Esophagus muscularis mucosa (tissue), 4 donors: Measurements from ENCODE around the gene BCL2L13. TPM values are rescaled to one million over a fixed set of nuclear protein-coding genes. Genes with fewer than 3 reads are reported as not detected.

Experiments used
- DNase-seq: peaks from one replicate; pipeline ENCODE4 v3.0.0-alpha.2; 2017; ENCODE audit errors: extremely low spot score
- H3K27ac ChIP-seq, 4 donors: fragments of 200-600 bp; sonication (generic); replicated peaks in 1 of 4; 1 replicate in 3 of 4; 2 replicates in 1 of 4; pipeline ENCODE4 v1.5.1; 2016 to 2019; ENCODE audit warnings: mild to moderate bottlenecking in 1 of 4
- H3K27me3 ChIP-seq, 4 donors: fragments of 200-600 bp; sonication (generic); one replicate each; pipeline versions ENCODE4 v1.5.1 to v1.6.0; 2016 to 2019
- H3K36me3 ChIP-seq, 4 donors: fragments of 200-600 bp; sonication (generic); one replicate each; pipeline ENCODE4 v1.5.1; 2016 to 2019
- H3K4me1 ChIP-seq, 4 donors: fragments of 200-600 bp; sonication (generic); one replicate each; pipeline ENCODE4 v1.5.1; 2016 to 2019
- H3K4me3 ChIP-seq, 4 donors: fragments of 200-600 bp; sonication (generic); 1 replicate in 2 of 4; 2 replicates in 2 of 4; pipeline ENCODE4 v1.5.1; 2016 to 2019; ENCODE audit warnings: mild to moderate bottlenecking in 4 of 4, moderate library complexity in 1 of 4
- H3K9me3 ChIP-seq, 4 donors: fragments of 200-600 bp; sonication (generic); 1 replicate in 3 of 4; 2 replicates in 1 of 4; pipeline ENCODE4 v1.5.1; 2016 to 2019
- EP300 ChIP-seq: sonication (generic); formaldehyde crosslinking; IDR thresholded peaks from one replicate; pipeline ENCODE4 v1.6.1; 2017; ENCODE audit warnings: antibody characterized with exemption
- POLR2A ChIP-seq: fragments of 450-650 bp; IDR thresholded peaks from one replicate; pipeline ENCODE4 v1.6.1; 2017; ENCODE audit warnings: antibody characterized with exemption, moderate library complexity, mild to moderate bottlenecking, low read depth
- POLR2AphosphoS5 ChIP-seq, 2 donors: sonication (generic); formaldehyde crosslinking; IDR thresholded peaks; one replicate each; pipeline ENCODE4 v1.6.1; 2017; ENCODE audit warnings: antibody characterized with exemption in 2 of 2
- WGBS: methylation state at CpG from one replicate; pipeline ENCODE4 v1.1.5; 2018; 5-methylcytosine and 5-hydroxymethylcytosine counted together
- intact Hi-C: fragments of 100-400 bp; cut with DNase I; formaldehyde crosslinking; loops from one replicate; pipeline ENCODE4 v1.15.1; 2023
- total RNA-seq, 4 donors: library from RNA; depleted of rRNA; stranded (reverse); fragments of >200 nt; gene quantifications; one replicate each; pipeline versions ENCODE4 v1.1.0 to v1.2.1, GENCODE V29; 2016
- TF ChIP-seq, protein P1 (sequence below), 3 experiments: fragments of 200-600 bp in 2 of 3; fragments of 450-650 bp in 1 of 3; sonication (generic) in 2 of 3; IDR thresholded peaks; one replicate each; pipeline ENCODE4 v1.5.1; 2017 to 2019; ENCODE audit warnings: antibody characterized with exemption in 3 of 3, mild to moderate bottlenecking in 2 of 3, moderate library complexity in 1 of 3

BCL2L13 gene
- total RNA-seq, 4 donors from 2014 or later, result 102 to 199 (median 133) TPM

DNA sequence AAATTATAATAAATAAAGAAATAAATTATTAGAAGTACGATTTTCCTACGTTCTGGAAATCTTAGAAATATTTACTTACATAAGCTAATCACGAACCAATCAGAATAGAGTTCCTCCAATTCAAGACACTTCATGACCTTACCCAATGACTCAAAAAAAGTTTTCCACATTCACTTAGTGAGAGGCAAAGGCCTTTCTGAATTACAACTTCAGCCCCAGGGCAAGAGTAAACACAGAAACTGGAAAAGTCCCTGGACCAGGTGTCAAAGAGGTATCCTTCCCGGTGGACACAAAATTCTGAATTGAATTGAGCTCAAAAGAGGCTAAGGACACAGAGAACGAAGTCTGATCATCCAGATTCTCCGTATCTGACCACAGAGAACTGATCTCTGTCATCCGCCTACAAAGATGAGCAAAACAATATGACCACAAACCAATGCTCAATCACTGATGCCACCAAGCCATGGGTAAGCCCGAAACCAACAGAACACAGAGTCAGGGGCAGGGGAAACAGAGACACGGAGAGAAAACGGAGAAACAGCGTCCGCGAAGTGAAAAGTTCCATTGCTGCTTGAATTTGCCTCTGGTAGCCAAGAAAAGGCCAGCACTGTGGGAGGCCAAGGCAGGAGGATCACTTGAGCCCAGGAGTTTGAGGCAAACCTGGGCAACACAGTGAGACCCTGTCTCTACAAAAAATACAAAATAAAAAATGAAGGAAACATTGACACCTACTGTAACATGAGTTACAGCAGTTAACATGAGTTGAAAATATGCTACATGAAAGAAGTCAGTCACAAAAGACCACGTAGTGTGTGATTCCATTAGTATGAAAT is 128.9 kb downstream of the BCL2L13 start:
- Histone ChIP-seq H3K9me3 (no peaks in the 10 kb centered on the region), H3K27ac (no peak overlapping the region), H3K4me1 (peaks cover 0 to 12% (median 5%) of the 10 kb centered on the region in 4 donors), H3K27me3 (no peaks in the 10 kb centered on the region), H3K36me3 (no peaks in the 10 kb centered on the region), H3K4me3 (no peak overlapping the region)
- no peak for DNase-seq
- no peak for TF ChIP-seq EP300
- no peak for TF ChIP-seq POLR2AphosphoS5 (IDR thresholded peaks at IDR 0.05)
- TF ChIP-seq POLR2A, result no peak
- TF ChIP-seq, protein P1, sequence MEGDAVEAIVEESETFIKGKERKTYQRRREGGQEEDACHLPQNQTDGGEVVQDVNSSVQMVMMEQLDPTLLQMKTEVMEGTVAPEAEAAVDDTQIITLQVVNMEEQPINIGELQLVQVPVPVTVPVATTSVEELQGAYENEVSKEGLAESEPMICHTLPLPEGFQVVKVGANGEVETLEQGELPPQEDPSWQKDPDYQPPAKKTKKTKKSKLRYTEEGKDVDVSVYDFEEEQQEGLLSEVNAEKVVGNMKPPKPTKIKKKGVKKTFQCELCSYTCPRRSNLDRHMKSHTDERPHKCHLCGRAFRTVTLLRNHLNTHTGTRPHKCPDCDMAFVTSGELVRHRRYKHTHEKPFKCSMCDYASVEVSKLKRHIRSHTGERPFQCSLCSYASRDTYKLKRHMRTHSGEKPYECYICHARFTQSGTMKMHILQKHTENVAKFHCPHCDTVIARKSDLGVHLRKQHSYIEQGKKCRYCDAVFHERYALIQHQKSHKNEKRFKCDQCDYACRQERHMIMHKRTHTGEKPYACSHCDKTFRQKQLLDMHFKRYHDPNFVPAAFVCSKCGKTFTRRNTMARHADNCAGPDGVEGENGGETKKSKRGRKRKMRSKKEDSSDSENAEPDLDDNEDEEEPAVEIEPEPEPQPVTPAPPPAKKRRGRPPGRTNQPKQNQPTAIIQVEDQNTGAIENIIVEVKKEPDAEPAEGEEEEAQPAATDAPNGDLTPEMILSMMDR (IDR thresholded peaks at IDR 0.05), result no peak
- intact Hi-C loops, result no loop called here
- 89% methylated on average over 14 of the region's 14 CpGs for WGBS

DNA sequence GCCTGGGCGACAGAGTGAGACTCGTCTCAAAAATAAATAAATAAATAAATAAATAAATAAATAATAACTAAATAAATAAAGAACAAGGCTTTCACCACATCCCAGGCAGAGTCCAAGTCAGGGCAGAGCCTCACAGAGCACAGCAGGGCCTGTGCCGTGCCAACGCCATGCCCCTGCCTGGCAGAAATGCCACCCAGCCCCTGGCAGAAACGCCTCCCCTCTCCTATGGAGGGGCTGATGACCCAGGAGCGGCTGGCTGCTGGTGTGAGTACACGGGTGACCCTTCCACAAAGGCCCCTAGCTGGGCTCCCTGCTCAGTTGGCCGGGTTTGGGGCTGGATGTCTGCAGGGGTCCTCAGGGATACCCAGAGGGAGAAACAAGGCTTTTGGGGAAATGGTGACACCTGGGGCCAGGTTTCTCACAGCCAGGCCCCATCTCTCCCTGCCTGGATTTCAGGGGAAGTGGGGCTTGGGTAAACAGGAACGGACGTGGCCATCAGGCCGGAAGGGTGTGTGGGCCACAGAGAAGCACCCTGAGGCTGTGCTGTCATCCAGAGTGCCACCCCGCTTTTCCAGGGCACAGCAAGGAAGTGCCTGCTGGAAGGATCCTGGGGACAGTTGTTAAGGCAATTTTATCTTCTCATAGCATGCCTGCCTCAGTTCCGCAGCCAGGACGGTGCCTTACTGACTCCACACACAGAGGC is 130.6 kb downstream of the BCL2L13 start:
- H3K27ac ChIP-seq, result no peak overlapping the region
- H3K9me3 ChIP-seq, result no peaks in the 10 kb centered on the region
- no peaks in the 10 kb centered on the region for H3K36me3 ChIP-seq
- intact Hi-C loops, result no loop called here
- no peaks in the 10 kb centered on the region for H3K27me3 ChIP-seq
- no peak overlapping the region for H3K4me3 ChIP-seq
- 89% methylated on average over 12 of the region's 14 CpGs for WGBS
- TF ChIP-seq EP300 (no peak), POLR2AphosphoS5 (IDR thresholded peaks at IDR 0.05) (no peak), POLR2A (no peak)
- TF ChIP-seq, protein P1 (IDR thresholded peaks at IDR 0.05), result no peak
- peaks cover 10 to 27% (median 21%) of the 10 kb centered on the region in 4 donors for H3K4me1 ChIP-seq
- no peak for DNase-seq

DNA sequence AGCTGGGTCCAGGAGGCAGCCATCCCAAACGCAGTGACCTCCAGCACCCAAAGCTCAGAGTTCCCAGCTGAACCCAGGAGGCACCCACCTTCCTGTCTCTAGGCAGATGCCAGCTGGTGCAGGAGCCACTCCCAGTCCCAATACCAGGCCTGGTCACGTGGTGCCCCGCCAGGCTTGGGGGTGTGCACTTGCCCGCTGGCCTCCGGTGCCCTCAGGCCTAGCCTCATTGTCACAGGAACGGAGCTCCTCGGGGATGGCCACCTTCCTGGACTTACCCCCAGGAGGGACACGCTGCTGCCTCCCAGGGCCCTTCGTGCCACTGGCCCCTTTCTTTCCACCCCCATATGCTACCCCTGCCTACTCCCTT is 131.1 kb downstream of the BCL2L13 start:
- no peak for TF ChIP-seq EP300
- TF ChIP-seq POLR2AphosphoS5 (IDR thresholded peaks at IDR 0.05), result no peak
- TF ChIP-seq POLR2A, result no peak
- TF ChIP-seq, protein P1 (IDR thresholded peaks at IDR 0.05), result no peak
- no peak for DNase-seq
- peaks cover 10 to 29% (median 24%) of the 10 kb centered on the region in 4 donors for H3K4me1 ChIP-seq
- WGBS, result 94% methylated on average over 6 of the region's 9 CpGs
- no peaks in the 10 kb centered on the region for H3K36me3 ChIP-seq
- intact Hi-C loops, result no loop called here
- H3K27ac ChIP-seq, result no peak overlapping the region
- no peak overlapping the region for H3K4me3 ChIP-seq
- no peaks in the 10 kb centered on the region for H3K27me3 ChIP-seq
- no peaks in the 10 kb centered on the region for H3K9me3 ChIP-seq

DNA sequence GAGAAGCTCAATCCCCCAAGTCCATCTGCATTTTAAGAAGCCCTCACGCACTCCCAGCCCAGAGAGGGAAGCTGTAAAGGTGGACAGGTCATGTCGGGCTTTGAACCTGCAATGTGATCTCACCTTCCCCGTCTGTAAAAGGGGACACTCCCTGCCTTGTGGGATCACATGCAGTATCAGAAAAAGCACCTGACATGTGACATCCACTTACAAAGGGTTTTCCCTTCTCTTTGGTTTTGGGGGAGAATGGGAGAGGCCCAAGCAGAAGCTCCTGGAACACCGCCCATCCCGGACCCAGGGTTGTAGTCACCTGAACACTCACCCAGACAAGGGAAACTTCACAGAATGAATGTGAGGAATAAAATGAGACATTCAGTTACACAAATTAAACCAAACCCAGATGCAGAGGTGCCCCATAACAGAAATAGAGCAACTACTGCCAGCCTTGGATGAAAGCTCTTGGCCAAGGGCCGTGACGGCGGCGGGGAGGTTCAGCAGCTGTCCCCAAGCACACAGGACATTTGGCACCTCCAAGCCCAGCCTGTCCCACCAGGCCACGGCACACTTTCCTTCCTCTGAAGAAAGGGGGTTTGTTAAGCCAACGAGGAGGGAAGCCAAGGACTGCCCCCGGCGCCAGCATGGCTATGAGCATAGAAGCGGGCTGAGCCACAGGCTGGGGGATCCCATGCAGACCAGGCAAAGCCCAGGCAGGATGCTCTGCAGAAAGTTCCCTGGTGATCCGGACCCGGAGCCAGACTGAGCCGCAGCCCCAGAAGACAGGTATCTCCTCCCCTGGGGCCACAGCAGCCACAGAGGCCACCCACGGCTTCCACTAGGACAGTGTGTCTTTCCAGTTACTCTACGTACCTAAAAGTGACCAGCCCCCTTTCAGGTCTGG is 131.9 kb downstream of the BCL2L13 start:
- Histone ChIP-seq H3K4me3 (no peak overlapping the region), H3K36me3 (no peaks in the 10 kb centered on the region), H3K27ac (no peak overlapping the region), H3K27me3 (no peaks in the 10 kb centered on the region), H3K4me1 (peaks cover 10 to 32% (median 28%) of the 10 kb centered on the region in 4 donors), H3K9me3 (no peaks in the 10 kb centered on the region)
- WGBS, result 92% methylated on average over 17 of the region's 19 CpGs
- DNase-seq, result no peak
- TF ChIP-seq POLR2A (no peak), POLR2AphosphoS5 (IDR thresholded peaks at IDR 0.05) (no peak), EP300 (no peak)
- TF ChIP-seq, protein P1 (IDR thresholded peaks at IDR 0.05), result no peak
- intact Hi-C loops, result no loop called here
